GM10847 (cell line): ENCODE measurements around the gene TF.

Experiments
- POLR2A ChIP-seq: IDR thresholded peaks from 2 replicates; pipeline ENCODE4 v1.6.1; 2011; ENCODE audit not compliant: insufficient read length; ENCODE audit errors: extremely low read depth

TF gene

DNA sequence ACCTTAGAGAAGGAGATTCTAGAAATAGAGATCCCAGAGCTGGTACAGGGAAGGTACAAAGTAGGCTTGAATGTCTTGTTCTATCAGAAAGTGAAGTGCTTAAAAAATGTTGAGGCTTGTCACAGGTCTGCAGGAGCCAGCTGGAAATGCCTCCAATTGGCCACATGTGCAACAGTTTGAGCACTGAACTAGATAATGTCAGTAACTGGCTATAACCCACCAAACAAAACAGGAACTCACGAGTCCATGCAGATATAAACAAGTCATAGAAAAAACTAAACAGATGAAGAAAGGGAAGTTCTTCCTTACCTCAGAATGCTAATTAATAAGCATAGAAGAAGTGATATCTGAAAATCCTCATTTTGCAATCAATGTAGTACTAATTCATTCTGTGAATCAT lies 11.9 kb upstream of the TF start:
- no peak for TF ChIP-seq POLR2A

DNA sequence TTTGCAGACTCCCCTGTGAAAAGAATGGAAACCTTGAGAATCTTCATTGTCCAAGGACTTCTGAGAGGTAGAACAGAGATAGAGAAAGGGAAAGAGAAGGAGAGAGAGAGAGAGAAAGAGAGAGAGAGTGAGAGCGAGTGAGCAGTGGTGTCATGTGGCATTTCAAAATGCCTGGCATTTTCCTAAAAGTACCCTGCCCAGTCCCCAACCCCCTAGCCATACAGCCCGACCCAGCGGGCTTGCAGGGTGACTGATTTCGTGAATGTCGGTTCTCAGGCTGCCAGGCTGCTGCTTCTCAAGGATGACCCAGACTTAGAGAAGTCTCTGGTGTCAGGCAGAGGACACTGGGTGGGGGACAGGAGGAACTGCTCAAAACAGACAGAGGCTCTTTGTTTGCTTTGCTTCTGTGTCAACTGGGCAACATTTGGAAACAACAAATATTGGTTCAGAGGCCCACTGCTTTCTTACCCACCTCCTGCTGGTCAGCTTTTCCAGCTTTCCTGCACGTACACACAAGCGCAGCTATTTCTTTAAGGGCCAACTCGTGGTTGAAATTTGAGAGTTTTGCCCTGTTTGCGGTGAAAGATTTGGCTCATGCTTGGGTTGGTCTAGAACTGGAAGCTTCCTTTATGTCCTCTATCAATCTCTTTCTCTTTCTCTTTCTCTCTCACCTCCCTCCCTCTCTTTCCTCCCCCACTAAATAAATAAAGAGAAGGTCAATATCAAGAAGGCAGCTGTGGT lies 3.7 kb upstream of the TF start:
- no peak for TF ChIP-seq POLR2A

DNA sequence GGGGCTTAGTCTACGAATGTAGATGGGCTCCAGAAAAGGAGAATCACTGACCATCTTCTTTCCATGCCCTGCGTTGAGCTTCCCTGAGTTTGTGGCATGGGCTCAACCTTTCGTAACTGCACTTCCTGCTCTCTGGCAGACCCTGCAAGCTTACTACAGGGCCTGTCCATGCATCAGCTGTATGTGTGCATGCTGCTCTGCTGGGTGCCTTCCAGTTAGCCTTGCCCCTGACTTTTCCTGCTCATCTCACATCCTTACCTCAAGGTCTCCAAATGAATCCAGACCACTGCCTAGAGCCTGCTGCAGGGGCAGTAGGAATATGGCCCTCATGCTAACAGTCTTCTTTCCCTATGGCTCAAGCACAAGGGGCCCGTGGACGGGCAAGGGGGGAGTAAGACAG lies 2.0 kb upstream of the TF start:
- no peak for TF ChIP-seq POLR2A

DNA sequence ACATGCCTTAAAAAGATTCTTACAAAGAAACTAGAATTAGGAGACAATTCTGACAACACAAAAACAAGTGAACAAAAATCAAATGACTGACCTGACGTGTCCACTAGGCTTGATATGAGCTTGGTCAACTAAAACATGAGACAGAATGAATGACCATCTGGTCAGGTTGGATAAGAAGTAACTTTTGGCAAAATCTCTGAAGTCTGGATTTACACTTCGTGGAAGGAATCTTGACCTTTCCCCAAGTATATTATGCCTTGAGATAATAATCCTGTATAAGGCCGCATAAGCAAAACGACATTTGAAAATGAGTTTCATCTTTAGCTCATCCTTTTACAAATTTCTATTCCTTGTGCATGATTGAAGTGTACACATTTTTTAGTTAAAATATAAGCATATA lies 1.1 kb upstream of the TF start:
- TF ChIP-seq POLR2A = no peak

DNA sequence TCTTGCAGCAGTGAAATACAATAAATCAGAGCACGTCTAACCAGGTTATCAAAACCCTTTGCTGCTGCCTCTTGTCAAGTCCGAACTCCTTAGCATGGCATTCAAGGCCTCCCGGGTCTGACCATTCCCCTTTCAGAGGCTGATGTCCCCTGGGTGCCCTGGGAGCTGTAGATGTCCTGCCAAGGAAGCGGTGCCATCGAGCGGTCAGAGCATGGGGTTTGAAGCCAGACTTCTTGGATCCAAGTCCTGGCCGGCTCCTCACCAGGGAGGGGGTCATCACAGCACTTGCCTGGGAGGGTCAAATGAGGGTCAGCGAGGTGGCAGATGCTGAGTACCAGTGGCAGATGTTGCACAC lies 496 bp downstream of the TF start:
- TF ChIP-seq POLR2A = no peak

DNA sequence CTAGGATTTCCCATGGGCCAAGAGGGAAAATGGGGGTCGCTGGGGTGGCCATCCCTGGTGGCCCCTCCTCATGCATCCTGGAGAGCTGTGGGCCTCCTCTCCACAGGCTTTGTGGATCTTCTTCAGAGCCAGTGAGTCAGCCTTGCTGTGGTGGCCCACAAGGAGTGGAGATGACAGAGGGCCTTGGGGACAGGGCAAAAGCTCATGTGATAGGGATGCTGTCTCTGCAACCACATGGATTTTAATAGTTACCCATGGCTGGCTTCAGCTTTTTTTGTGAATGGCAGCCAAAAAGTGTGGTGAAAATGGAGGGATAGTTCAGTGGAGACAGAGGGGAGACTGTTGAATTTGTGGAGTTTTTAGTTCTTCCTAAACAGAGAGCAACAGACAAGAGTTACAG lies 1.2 kb downstream of the TF start:
- no peak for TF ChIP-seq POLR2A

DNA sequence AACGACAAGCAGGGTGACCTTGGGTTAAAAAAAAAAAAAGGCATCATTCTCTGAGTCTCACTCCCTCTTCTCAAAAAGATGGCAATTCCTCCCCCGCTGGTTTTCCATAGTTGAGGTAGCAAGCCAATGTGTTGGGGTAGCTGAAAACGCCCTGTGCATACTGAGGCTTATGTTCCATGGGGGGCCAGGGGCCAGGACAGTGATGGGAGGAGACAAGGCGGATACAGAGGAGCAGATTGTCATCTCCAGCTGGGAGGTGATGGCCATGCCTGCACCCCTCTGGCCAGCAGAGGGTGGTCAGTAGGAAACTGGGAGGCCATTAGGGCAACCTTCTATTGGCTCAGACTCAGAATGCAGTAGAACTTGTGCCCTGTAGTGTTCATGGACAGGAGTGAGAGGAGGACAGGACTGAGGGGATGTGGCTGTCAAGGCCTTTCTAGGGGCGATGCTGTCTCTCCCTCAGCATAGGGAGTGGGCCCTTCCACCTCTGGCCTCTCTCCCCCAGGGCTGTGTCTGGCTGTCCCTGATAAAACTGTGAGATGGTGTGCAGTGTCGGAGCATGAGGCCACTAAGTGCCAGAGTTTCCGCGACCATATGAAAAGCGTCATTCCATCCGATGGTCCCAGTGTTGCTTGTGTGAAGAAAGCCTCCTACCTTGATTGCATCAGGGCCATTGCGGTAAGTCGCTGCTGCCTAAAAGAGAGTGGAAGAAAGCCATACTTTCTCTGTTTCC lies 1.9 kb downstream of the TF start:
- TF ChIP-seq POLR2A = no peak

DNA sequence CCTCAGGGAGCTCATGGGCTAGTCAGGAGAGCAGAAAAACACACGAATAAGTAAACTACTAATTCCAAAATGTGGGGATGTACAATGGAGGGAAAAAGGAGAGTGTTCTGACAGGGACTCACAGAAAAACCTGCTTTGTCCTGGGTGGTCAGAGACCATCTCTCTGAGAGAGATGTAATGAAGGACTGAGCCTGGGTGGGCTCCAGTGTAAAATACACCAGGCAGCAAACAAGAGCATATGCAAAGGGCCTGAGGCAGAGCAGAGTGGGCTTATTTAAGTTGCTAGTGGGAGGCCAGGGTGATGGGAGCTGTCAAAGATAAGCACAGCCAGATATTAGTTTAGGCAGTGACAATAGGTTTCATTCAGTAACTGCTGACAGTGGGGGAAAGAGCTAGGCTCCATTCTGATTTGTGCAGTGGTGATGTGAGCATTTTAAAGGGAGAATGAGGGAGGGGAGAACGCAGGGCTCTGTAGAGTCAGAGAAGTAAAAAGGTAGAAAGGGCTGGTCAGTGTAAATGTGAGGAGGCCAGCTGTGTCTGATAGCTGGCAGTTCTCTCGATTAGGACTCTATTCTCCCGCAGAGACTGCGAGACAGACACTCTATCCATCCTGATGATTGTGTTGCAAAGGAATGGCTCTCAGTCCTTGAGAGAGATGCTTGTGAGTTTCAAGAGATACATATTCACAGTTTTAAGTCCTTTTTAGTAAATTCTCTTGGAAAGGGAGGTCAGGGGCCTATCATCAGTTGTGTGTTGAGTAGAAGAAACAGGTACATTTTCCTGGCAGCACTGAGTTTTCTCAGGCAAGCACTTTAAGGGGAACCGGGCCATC lies 3.5 kb downstream of the TF start:
- TF ChIP-seq POLR2A = no peak

DNA sequence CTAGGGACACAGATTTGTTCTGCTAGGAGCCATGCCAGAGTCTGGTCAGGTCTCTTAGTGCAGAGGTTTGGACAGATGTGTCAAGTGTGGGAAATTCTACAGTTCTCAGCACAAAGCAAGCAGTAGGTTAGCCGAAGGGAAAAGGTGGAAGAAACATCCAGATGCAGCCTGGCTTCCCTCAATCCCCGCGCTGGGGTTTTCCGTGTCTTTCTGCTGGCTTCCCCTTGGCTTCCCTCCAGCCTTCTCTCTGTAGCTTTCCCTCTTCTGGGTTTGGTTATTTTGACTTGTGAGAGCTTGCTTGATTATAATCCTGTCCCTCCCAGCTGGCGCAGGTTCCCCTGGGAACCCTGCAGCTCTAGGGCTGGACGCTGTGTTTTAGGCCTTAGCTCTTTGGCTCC lies 4.1 kb downstream of the TF start:
- no peak for TF ChIP-seq POLR2A

DNA sequence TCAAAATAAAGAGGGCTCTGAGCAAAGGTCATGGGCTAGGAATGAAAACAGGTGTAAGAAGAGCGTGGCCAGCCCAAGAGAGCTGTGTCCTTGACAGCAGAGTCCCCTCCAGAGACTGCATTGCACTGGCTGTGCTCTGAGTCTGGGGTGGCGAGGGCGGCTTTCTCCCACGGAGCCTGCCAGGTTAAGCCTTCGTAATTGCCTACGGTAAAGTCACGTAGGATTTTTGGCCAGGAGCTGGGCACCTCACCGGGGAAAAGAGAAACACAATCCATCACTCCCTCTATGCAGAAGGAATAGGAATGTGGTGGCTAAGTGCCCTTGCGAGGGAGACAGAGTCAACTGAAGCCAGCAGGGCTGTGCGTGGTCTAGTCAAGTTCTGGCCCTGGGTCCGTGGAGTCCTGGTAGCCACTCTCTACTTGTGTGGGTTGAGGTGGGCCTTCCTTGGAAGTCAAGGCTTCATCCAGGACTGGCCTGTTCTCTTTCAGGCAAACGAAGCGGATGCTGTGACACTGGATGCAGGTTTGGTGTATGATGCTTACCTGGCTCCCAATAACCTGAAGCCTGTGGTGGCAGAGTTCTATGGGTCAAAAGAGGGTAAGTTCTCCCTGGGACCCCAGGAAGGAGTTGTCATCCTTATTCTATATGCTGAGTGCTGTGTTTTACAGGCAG lies 7.0 kb downstream of the TF start:
- no peak for TF ChIP-seq POLR2A

DNA sequence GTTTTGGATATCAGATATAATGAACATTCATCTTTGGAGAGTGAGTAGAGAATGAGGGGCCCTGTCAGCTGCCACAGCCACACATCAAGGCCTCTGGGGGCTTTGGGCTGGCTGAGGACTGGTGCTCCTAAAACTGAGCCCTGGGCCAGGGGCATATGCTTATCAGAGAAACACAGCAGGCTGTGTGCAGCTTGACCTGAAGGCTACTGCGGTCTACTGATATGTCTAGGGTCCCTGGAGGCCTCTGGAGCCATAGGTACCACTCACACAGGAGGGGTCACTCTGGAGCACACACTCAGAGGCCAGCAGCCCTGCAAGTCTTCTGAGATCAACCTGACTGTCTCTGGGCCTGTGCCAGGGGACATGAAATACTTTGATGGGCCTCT lies 7.6 kb downstream of the TF start:
- no peak for TF ChIP-seq POLR2A

DNA sequence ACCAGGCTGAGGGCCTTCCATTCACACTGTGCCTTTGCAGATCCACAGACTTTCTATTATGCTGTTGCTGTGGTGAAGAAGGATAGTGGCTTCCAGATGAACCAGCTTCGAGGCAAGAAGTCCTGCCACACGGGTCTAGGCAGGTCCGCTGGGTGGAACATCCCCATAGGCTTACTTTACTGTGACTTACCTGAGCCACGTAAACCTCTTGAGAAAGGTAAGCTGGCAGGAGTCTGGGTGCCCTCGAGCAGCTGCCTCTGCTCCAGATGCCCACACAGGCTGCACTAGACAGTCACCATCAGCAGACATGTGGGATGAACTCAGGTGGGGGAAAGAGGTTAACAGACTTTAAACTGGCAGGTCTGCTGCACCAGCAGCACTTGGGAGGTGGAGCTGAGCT lies 8.3 kb downstream of the TF start:
- no peak for TF ChIP-seq POLR2A

DNA sequence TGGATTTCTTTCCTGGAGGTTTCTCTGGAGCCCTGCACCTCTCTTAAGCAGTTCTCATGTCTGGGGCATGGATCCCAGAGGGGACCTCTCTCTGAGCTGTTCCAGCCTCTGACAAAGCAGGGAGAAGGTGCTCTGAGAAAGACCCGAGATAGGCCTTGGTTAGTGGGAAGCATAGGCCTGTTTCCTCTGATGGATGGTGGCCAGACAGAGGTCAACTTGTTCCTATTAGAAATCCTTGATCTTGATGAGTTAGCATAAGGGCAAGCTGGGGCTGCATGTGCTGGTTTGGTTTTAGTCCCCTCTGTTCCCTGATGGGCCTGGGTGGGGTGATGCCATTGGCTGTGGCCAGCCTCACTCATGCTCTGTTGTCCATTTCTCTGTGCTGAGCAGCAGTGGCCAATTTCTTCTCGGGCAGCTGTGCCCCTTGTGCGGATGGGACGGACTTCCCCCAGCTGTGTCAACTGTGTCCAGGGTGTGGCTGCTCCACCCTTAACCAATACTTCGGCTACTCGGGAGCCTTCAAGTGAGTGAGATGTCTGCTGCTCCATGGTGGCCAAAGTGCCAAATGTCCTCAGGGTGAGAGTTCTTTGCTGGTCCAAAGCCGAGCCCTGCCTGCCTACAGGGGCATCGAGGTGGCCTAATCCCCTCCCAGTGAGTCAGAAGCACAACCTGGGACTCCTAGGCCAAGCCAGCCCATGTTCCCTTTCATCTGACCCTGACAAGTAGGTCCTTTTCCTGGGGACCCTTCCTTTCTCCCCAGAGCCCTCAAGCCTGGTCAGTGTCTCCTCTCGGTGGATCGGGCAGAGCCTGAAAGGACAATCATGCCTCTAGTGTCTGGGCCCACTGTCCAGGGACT lies 9.0 kb downstream of the TF start:
- no peak for TF ChIP-seq POLR2A
